ENCODE measurements around the gene RPP21. TPM values are rescaled to one million over a fixed set of nuclear protein-coding genes. Genes with fewer than 3 reads are reported as not detected.

The RPP21 gene
- total RNA-seq, 1 donor from 2014 or later: 33.5 TPM

DNA sequence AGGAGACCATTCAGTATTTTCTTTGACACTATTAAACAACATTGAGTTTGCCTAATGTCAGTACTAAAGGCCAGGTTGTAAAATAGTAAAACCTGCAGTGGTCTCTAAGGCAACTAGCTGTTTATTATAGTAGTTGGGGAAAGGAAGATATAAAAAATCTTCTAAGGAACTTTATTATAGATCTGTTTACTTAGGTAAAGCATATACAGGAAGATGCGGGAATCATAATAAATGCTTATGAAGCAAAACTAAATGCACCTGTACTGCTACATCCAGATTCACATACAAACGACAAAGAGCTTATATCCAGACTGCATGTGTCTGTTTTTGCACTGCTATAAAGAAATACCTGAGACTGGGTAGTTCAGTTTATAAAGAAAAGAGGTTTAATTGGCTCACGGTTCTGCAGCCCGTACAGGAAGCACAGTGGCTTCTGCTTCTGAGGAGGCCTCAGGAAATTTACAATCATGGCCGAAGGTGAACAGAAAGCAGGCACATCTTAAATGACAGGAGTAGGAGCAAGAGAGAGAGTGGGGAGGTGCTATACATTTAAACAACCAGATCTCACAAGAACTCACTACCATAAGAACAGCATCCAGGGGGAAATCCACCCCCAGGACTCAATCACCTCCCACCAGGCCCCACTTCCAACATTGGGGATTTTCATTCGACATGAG, 26.9 kb upstream of the RPP21 start:
- no peaks in the 10 kb centered on the region for H3K27me3 ChIP-seq (ENCODE audit: insufficient read depth, low read length)
- no peak overlapping the region for H2AFZ ChIP-seq (ENCODE audit: low read depth, low read length)
- H3K27ac ChIP-seq (ENCODE audit: low read depth, low read length): no peak overlapping the region
- TF ChIP-seq EZH2 (IDR thresholded peaks at IDR 0.05; ENCODE audit: insufficient read depth, low read length): no peak
- TF ChIP-seq, protein P1, sequence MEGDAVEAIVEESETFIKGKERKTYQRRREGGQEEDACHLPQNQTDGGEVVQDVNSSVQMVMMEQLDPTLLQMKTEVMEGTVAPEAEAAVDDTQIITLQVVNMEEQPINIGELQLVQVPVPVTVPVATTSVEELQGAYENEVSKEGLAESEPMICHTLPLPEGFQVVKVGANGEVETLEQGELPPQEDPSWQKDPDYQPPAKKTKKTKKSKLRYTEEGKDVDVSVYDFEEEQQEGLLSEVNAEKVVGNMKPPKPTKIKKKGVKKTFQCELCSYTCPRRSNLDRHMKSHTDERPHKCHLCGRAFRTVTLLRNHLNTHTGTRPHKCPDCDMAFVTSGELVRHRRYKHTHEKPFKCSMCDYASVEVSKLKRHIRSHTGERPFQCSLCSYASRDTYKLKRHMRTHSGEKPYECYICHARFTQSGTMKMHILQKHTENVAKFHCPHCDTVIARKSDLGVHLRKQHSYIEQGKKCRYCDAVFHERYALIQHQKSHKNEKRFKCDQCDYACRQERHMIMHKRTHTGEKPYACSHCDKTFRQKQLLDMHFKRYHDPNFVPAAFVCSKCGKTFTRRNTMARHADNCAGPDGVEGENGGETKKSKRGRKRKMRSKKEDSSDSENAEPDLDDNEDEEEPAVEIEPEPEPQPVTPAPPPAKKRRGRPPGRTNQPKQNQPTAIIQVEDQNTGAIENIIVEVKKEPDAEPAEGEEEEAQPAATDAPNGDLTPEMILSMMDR (IDR thresholded peaks at IDR 0.05; ENCODE audit: insufficient read depth, low read depth, low read length): no peak
- no peak overlapping the region for H3K4me2 ChIP-seq (ENCODE audit: low read length)
- no peak overlapping the region for H3K4me3 ChIP-seq (ENCODE audit: insufficient read depth, low read depth, low read length)
- peaks cover 94% of the 10 kb centered on the region for H4K20me1 ChIP-seq (ENCODE audit: insufficient read depth, low read length)
- no peaks in the 10 kb centered on the region for H3K27me3 Mint-ChIP-seq (ENCODE audit: low read depth, unreplicated experiment)
- peaks cover 17% of the 10 kb centered on the region for H3K4me1 Mint-ChIP-seq (ENCODE audit: low read depth, unreplicated experiment)
- no peak overlapping the region for H3K27ac Mint-ChIP-seq (ENCODE audit: unreplicated experiment)
- H3K79me2 ChIP-seq (ENCODE audit: insufficient read depth, low read length): peaks cover 100% of the 10 kb centered on the region
- H3K9me3 Mint-ChIP-seq (ENCODE audit: unreplicated experiment): no peaks in the 10 kb centered on the region
- DNase-seq (ENCODE audit: low read depth): no peak
- H3K36me3 Mint-ChIP-seq (ENCODE audit: low read depth, unreplicated experiment): peaks cover 12% of the 10 kb centered on the region
- peaks cover 22% of the 10 kb centered on the region for H3K36me3 ChIP-seq (ENCODE audit: insufficient read depth, low read length)
- no peak overlapping the region for H3K4me3 Mint-ChIP-seq (ENCODE audit: unreplicated experiment)
- no peak overlapping the region for H3K9ac ChIP-seq (ENCODE audit: low read length)
- H3K4me1 ChIP-seq (ENCODE audit: insufficient read depth, low read length): peaks cover 12% of the 10 kb centered on the region
- H3K9me3 ChIP-seq (ENCODE audit: insufficient read depth, low read depth, low read length): no peaks in the 10 kb centered on the region
- FAIRE-seq: no peak

DNA sequence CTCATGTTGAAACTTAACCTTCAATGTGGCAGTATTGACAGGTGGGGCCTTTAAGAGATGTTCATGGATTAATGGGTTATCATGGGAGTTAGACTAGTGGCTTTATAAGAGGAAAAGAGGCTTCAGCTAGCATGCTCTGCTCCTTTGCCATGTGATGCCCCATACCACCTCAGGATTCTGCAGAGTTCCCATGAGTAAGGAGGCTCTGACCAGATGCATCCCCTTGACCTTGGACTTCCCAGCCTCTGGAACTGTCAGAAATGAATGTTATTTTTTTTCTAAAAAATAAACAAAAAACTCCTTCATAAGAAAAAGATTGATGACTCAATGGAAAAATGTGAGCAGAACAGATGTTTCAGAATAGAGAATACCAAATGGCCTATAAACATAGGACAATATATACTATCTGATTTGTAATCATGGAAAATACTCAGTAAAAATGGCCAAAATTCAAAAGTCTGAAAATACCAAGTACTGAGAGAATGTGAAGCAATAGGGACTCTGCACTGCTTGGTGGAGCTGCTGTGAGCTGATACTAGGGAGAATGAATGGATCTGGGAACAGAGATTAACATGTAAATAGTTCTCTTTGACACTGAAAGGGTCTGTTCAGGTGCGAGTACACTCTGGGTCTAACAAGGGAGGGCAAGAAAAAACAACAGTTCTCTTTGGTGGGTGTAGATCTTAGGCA, 25.7 kb upstream of the RPP21 start:
- no peak for FAIRE-seq
- H3K27ac Mint-ChIP-seq (ENCODE audit: unreplicated experiment): no peak overlapping the region

More for the DNA sequence above, 25.7 kb upstream of the RPP21 start:
- H3K4me1 Mint-ChIP-seq (ENCODE audit: low read depth, unreplicated experiment): peaks cover 28% of the 10 kb centered on the region
- no peak overlapping the region for H3K4me3 Mint-ChIP-seq (ENCODE audit: unreplicated experiment)
- peaks cover 100% of the 10 kb centered on the region for H3K79me2 ChIP-seq (ENCODE audit: insufficient read depth, low read length)
- DNase-seq (ENCODE audit: low read depth): peak; percentile 13
- H3K9me3 Mint-ChIP-seq (ENCODE audit: unreplicated experiment): no peaks in the 10 kb centered on the region
- TF ChIP-seq, protein P1 (IDR thresholded peaks at IDR 0.05; ENCODE audit: insufficient read depth, low read depth, low read length): no peak
- no peak for TF ChIP-seq EZH2 (IDR thresholded peaks at IDR 0.05; ENCODE audit: insufficient read depth, low read length)
- H3K36me3 ChIP-seq (ENCODE audit: insufficient read depth, low read length): peaks cover 13% of the 10 kb centered on the region
- H2AFZ ChIP-seq (ENCODE audit: low read depth, low read length): no peak overlapping the region
- H3K4me2 ChIP-seq (ENCODE audit: low read length): no peak overlapping the region
- no peaks in the 10 kb centered on the region for H3K27me3 ChIP-seq (ENCODE audit: insufficient read depth, low read length)
- no peak overlapping the region for H3K4me3 ChIP-seq (ENCODE audit: insufficient read depth, low read depth, low read length)
- peaks cover 18% of the 10 kb centered on the region for H3K4me1 ChIP-seq (ENCODE audit: insufficient read depth, low read length)
- H3K9me3 ChIP-seq (ENCODE audit: insufficient read depth, low read depth, low read length): no peaks in the 10 kb centered on the region
- H3K27me3 Mint-ChIP-seq (ENCODE audit: low read depth, unreplicated experiment): no peaks in the 10 kb centered on the region
- H3K9ac ChIP-seq (ENCODE audit: low read length): no peak overlapping the region
- H3K27ac ChIP-seq (ENCODE audit: low read depth, low read length): no peak overlapping the region
- H4K20me1 ChIP-seq (ENCODE audit: insufficient read depth, low read length): peaks cover 90% of the 10 kb centered on the region
- peaks cover 6% of the 10 kb centered on the region for H3K36me3 Mint-ChIP-seq (ENCODE audit: low read depth, unreplicated experiment)

Measured in astrocyte (in vitro differentiated cells and primary cell).